ENCODE measurements around the gene ATP5F1A.
"Not testable (repeated sequence)": the region's sequence is repeated elsewhere in the genome, so short reads cannot be mapped to it uniquely, and the experiment has no call there.

Gene ATP5F1A

DNA sequence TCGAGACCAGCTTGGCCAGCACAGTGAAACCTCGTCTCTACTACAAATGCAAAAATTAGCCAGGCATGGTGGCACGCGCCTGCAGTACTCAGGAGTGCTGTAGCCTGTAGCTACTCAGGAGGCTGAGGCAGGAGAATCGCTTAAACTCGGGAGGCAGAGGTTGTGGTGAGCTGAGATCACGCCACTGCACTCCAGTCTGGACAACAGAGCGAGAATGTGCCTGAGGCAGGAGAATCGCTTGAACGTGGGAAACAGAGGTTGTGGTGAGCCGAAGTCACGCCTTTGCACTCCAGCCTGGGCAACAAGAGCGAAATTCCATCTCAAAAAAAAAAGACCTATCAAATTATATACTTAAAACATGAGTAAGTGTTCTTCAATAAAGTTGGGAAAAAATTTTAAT lies 50.7 kb downstream of the ATP5F1A start:
- DNase-seq (ENCODE audit: low spot score), result not testable (repeated sequence)

DNA sequence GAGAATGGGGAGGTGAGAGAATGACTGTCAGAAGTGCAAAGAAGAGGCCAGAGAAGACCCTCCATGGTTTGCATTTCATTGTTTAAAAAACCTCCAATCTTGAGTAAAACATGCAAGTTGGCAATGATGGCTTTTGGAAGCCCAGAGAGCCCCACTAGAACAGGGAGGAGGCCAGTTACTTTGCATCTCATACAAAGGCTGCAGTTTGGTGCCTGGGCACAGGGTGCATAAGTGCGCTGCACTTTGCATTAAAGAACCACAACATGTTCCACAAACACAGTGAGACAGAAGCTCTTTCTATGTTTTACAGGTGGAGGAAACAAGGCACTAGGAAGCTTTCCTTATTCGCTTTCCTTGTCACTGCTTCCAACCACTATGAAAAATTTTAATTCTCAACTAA lies 51.4 kb downstream of the ATP5F1A start:
- DNase-seq (ENCODE audit: low spot score), result no peak

DNA sequence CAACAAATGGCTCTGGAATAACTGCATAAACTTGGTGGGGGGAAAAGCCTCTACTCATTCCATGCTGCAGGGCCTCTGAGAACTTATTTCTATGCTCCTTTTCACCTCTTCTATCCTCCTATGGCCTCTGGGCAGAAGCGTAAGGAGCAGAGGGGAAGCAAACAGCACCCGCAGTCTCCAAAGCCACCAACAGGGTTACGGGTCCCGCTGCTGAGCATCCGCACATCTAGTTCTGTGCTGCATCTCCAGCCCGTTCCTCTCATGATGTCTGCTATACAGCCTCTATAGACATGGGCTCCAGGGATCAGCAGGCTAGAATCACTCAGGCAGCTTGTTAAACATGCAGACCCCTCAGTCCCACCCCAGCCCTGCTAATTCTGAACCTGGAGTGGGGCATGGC lies 52.0 kb downstream of the ATP5F1A start:
- no peak for DNase-seq (ENCODE audit: low spot score)

DNA sequence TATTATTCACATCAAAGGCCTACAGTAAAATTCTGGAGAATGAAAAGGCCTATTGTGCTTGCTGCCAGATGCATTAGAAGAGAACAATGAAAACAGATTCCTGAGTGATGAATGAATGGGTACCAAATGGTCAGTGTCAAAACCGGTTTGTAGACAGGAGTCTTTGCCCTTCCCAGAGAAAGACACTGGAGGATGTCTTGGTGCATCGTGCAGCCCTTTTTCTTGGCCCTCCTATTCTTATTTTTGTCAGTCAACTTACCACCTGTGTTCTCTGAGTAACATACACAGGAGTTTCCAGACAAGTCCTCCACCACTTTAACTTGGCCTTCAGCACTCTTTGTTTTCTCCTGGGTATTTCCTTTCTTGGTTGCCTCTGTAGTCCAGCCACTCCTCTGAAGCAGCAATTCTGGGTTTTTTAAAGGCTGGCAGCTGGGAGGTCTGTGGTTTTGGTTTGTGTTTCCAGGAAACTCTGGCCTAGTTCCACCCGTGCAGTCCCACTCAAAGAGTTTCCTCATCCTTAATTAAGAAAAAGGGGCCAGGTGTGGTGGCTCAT lies 55.4 kb downstream of the ATP5F1A start:
- no peak for DNase-seq (ENCODE audit: low spot score)

DNA sequence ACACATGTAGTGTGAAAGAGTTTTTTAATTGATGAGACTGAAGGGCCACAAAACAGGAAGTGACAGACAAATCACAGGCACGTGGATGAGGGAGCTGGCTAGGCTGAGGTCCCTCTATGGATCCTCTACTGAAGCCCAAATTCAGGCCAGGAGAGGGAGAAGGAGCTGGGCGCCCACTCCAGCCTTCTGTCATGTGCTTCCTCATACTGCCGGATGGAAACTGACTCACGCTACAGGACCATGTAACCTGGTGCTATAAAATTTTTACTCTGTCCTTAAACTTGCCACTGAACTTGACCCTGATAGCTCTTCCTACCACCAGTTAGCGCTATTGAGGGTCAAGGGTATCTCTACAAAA lies 57.4 kb downstream of the ATP5F1A start:
- no peak for DNase-seq (ENCODE audit: low spot score)

DNA sequence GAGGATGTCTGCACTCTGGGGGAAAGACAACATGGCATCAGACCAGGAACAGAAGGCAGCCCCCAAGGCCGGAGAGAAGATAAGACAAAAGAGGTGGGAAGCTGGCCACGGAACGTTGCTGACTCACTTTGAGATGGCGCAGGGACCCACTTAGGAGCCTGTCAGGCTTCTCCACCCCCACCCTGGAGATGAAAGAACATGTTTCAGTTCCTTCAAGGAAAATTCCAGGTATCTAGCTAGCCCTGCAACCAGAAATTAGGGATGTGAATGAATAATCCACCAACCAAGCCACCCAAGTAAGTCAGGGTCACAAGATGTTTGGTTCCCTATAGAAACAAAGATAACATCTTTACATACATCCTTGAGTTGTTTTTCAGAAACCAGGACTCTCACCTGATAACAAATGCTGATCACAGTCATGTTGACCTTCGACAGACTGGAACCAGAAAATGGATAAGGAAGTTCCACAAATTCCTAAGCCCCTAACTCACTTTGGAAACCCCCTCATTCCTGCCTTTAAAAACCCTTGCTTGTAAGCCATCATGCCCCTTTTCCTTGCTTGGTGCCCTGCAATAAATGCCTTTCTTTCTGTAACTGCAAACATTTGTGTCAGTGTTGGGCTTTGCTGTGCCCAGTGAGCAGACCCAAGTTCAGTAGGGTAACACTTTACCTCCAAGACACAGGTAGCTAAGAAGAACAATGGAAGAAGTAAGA lies 57.9 kb downstream of the ATP5F1A start:
- no peak for DNase-seq (ENCODE audit: low spot score)

DNA sequence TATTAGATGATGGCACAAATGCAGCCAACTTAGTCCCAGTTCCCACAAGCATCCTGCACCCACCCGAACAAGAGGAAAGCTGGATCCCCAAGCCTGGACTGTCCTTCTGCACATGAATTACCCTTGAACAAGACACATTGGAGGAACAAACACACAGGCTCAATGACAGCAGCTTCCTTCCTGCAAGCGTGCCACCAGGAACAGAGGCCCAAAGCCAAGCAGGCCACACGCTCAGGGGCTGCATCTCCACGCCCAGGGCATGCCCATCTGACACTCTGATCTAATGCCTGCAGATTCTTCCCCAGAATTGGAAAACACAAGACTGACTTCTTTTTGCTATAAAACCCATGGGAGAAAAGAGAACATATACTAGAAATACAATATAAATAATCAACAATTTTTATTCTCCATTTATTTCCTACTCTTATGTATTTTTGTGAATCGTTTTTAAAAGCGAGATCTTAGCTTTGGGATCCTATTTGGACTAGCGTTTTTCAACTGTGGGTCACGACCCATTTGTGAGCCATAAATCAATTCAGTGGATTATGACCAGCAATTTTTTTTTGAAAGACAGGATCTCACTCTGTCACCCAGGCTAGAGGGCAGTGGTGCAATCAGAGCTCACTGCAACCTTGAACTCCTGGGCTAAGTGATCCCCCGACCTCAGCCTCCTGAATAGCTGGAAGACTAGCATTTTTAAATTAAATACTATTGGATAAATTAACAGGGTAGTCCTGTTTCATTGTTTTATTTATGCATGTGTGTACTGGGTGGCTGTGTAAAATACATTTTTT lies 60.4 kb downstream of the ATP5F1A start:
- DNase-seq (ENCODE audit: low spot score), result no peak

DNA sequence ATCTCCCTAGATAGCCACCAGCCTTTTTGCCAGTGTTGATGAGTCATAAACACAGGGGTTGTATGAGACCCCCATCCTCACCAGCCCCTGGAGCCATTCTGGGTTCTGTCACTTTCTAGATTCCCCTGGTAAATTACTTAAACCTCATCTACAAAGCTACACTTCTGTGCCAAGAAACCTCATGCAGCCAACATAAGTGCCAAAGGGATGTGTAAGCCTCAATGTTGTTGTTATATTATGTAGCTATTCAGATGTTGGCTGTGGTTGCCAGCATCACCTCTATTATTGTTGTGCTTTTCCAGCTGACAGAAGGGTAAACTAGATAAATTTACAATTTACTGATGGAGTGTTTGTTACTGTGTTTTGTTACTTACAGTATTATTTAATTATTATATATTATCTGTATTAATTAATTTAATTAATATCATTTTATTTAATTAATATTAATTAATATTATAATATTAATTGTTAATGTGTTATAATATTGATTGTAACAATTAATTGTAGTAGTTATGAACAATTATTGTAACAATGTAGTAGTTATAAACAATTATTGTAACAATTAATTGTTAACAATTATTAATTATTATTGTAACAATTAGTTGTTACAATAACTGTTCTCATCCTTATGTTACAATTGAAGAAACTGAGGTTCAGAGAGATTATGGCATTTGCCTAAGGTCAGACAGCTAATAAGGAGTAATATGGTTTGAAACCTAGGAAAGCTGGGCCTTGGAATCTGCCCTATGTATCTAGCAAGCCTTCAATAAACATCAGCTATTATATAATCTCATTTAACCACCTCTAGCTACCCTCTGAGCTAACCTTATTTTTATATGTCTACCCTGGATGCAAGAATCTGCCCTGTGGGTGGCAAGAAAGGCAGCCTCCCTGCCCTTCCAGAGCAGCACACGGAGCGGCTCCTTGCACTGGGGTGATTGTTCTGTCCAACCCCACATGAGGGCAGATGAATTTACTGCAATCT lies 62.1 kb downstream of the ATP5F1A start:
- DNase-seq (ENCODE audit: low spot score), result no peak

DNA sequence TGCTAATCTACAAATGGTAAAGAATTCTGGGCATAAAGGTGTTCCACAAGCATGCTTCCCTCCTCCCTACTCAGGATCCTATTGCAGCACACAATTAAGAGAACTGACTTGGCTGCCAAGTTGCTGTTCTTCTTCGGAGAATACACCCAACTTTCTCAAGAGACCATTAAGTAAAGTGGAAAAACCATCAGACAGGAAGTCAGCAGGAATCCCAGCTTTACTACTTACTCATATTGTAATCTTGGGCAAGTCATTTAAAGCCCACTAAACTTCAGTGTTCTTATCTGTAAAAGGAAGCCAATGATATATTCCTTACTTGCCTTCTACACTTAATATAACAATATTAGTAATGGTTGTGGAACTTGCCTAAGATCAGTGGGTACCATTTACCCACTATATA lies 63.9 kb downstream of the ATP5F1A start:
- no peak for DNase-seq (ENCODE audit: low spot score)

DNA sequence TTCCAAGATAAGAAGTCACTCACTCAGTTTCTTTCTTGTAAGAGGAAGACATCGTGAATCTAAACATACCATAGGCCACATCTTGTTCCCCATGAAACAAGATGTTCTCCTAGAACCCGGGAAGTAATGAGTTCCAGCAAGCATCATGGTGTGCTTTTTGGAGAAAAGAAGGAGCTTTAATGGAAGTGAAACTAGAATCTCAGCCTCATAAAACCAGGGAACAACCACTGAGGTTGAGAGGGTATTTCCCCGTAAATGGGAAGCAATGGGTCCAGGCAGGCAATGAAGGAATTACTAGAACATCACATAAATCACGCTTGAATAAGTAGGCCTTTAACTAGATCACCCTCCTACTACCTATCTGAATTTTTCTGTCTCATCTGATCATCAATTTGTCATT lies 66.4 kb downstream of the ATP5F1A start:
- DNase-seq (ENCODE audit: low spot score), result no peak
